Fibroblast of lung (primary cell): ENCODE measurements around the gene SNTN.

Source experiments
- CTCF ChIP-seq, 2 donors: IDR thresholded peaks in 1 of 2; conservative IDR thresholded peaks in 1 of 2; 1 replicate in 1 of 2; 2 replicates in 1 of 2; pipeline ENCODE4 v1.5.1; 2011 to 2012; ENCODE audit warnings: low read length in 2 of 2, control low read depth in 1 of 2, inconsistent platforms in 1 of 2, low read depth in 1 of 2, mild to moderate bottlenecking in 1 of 2
- EZH2 ChIP-seq: IDR thresholded peaks from 2 replicates; pipeline ENCODE4 v1.5.1; 2012; ENCODE audit warnings: low read length, control low read depth, mild to moderate bottlenecking; ENCODE audit errors: missing control alignments

- TF ChIP-seq EZH2 (no peak), CTCF (conservative IDR thresholded peaks at IDR 0.05 in 1 of 2, IDR thresholded peaks at IDR 0.05 in 1 of 2; ENCODE audit: low read depth in 1 of 2, low read length in 2 of 2) (no peak)
Observed at GRCh38 chr3:63670544-63670943, 18.1 kb downstream of the SNTN start.
